ENCODE data around the gene SPAG5. TPM values are rescaled to one million over a fixed set of nuclear protein-coding genes. Genes with fewer than 3 reads are reported as not detected.

SPAG5 gene
- total RNA-seq, 1 donor from 2014 or later = 15.8 TPM

DNA sequence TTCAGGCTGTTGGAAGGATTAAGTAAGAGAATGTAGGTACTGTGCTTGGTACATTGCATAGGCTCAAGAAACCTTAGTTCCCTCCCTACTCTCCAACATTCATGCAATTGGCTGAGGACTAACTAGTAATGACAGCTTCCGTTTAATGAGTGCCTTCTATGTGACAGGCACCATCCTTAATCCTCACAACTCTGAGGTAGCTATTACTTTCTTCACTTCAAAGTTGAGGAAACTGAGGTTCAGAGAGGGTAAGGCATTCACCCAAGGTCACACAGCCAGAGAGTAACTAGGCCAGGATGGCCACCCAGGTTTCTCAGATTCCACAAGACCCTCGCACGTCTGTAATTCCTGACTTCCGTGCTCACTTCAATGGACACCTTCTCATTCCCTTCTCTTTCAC, 68.6 kb downstream of the SPAG5 start:
- POLR2A ChIA-PET = no interaction called here
- Mint-ChIP-seq H3K36me3 (ENCODE audit: low read depth) (no peaks in the 10 kb centered on the region), H3K27me3 (no peaks in the 10 kb centered on the region), H3K4me3 (no peak overlapping the region), H3K27ac (no peak overlapping the region), H3K9me3 (no peaks in the 10 kb centered on the region), H3K4me1 (no peaks in the 10 kb centered on the region)
- CTCF ChIA-PET = no interaction called here
- intact Hi-C loops (cut with micrococcal nuclease) = no loop called here
- DNase-seq = no peak
- ATAC-seq (ENCODE audit: low read depth) = no peak
- TF ChIP-seq, protein P1, sequence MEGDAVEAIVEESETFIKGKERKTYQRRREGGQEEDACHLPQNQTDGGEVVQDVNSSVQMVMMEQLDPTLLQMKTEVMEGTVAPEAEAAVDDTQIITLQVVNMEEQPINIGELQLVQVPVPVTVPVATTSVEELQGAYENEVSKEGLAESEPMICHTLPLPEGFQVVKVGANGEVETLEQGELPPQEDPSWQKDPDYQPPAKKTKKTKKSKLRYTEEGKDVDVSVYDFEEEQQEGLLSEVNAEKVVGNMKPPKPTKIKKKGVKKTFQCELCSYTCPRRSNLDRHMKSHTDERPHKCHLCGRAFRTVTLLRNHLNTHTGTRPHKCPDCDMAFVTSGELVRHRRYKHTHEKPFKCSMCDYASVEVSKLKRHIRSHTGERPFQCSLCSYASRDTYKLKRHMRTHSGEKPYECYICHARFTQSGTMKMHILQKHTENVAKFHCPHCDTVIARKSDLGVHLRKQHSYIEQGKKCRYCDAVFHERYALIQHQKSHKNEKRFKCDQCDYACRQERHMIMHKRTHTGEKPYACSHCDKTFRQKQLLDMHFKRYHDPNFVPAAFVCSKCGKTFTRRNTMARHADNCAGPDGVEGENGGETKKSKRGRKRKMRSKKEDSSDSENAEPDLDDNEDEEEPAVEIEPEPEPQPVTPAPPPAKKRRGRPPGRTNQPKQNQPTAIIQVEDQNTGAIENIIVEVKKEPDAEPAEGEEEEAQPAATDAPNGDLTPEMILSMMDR (IDR thresholded peaks at IDR 0.05) = no peak

DNA sequence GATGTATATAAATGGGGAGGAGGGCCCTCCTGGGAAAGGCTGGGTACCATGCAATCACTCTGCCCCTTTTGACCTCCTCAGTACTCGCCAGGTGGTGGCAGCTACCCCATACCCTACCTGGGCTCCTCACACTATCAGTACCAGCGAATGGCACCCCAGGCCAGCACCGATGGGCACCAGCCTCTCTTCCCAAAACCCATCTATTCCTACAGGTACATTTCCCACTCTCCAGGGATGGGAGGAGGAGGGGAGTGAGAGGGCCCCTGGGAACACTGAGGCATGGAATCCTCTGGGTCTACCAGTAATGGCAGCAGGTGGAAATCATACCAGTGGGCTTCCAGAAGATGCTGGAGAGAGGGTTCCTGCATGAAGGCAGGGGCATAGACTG, 69.8 kb downstream of the SPAG5 start:
- Mint-ChIP-seq H3K27ac (no peak overlapping the region), H3K4me3 (no peak overlapping the region), H3K4me1 (no peaks in the 10 kb centered on the region), H3K27me3 (no peaks in the 10 kb centered on the region), H3K36me3 (ENCODE audit: low read depth) (no peaks in the 10 kb centered on the region), H3K9me3 (no peaks in the 10 kb centered on the region)
- ChIA-PET CTCF (no interaction called here), POLR2A (no interaction called here)
- DNase-seq = no peak
- intact Hi-C loops (cut with micrococcal nuclease) = no loop called here
- TF ChIP-seq, protein P1 (IDR thresholded peaks at IDR 0.05) = no peak
- no peak for ATAC-seq (ENCODE audit: low read depth)

DNA sequence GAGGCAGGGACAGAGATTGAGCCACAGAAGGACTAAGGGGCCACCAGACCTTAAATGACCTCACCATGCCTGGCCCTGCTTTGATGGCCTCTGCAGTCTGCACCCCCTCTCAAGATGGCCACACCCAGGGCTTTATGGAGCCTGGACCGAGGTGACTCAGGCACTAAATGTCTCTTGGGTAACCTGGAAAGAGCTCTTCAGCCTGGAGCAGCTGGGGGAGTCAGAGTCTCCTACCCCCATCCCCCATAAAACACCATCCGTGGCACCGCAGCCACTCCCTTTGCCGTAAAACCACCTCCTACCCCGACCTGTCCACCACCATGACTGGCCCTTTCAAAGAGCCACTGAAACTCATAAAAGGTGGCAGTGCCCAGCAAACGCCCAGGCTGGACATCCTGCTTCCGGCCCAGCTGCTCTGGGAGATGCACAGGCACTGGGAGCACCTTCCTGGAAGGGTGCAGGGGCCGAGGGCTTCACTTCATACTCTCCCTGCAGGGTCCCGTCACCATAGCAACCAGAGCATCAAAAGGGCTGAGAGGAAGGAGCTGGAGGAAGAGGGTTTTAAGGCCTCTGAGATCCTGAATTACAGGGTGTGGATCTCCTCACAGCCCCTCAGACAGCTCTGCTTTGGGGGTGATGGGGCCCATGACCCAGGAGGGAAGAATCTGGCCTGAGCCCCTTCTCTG, 70.4 kb downstream of the SPAG5 start:
- H3K36me3 Mint-ChIP-seq (ENCODE audit: low read depth) = no peaks in the 10 kb centered on the region
- TF ChIP-seq, protein P1 (IDR thresholded peaks at IDR 0.05) = no peak
- no peak for DNase-seq
- no peaks in the 10 kb centered on the region for H3K9me3 Mint-ChIP-seq
- no peak overlapping the region for H3K27ac Mint-ChIP-seq
- H3K4me3 Mint-ChIP-seq = no peak overlapping the region
- POLR2A ChIA-PET = no interaction called here
- ATAC-seq (ENCODE audit: low read depth) = no peak
- intact Hi-C loops (cut with micrococcal nuclease) = no loop called here
- CTCF ChIA-PET = no interaction called here
- H3K27me3 Mint-ChIP-seq = no peaks in the 10 kb centered on the region
- H3K4me1 Mint-ChIP-seq = no peaks in the 10 kb centered on the region

DNA sequence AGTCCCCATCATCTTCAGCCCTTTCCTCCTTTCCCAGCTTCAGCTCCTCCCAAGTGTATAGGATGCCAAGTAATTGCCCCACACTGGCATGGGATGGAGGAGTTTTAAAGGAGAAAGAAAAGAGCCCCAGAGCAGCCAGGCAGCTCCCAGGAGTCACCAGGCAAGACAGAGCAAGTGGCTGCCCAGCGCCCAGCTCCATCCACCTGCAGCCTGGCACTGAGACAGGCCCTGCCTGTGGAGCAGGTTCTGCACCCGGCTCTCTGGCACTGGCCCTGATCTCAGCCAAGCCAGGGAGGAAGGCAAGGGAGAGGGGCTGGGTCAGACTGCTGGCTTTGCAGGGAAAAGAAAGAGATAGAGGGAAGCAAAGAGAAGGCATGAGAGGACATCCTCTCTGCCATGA, 71.0 kb downstream of the SPAG5 start:
- ChIA-PET POLR2A (no interaction called here), CTCF (no interaction called here)
- intact Hi-C loops (cut with micrococcal nuclease) = no loop called here
- no peak overlapping the region for H3K27ac Mint-ChIP-seq
- TF ChIP-seq, protein P1 (IDR thresholded peaks at IDR 0.05) = no peak
- no peaks in the 10 kb centered on the region for H3K4me1 Mint-ChIP-seq
- H3K9me3 Mint-ChIP-seq = no peaks in the 10 kb centered on the region
- no peak overlapping the region for H3K4me3 Mint-ChIP-seq
- H3K27me3 Mint-ChIP-seq = no peaks in the 10 kb centered on the region
- DNase-seq (no peak), ATAC-seq (ENCODE audit: low read depth) (no peak)
- no peaks in the 10 kb centered on the region for H3K36me3 Mint-ChIP-seq (ENCODE audit: low read depth)

Other genes starting within 250 kb of the SPAG5 start
- 60.5 and 65.2 TPM in 2 replicates for gene POLDIP2, start 241.5 kb downstream of the SPAG5 start, total RNA-seq
- not detected in 2 replicates for gene SEBOX, start 233.8 kb downstream of the SPAG5 start, total RNA-seq
- 0.18 TPM in 1 of 2 replicates, not detected in the other for gene VTN, start 228.7 kb downstream of the SPAG5 start, total RNA-seq
- gene SARM1, start 227.3 kb downstream of the SPAG5 start, total RNA-seq = 15.0 and 19.9 TPM in 2 replicates
- gene SLC46A1, start 192.8 kb downstream of the SPAG5 start, total RNA-seq = 1.5 and 2.1 TPM in 2 replicates
- not detected in 2 replicates for gene SLC13A2, start 125.4 kb downstream of the SPAG5 start, total RNA-seq
- gene FOXN1, start 92.7 kb downstream of the SPAG5 start, total RNA-seq = not detected in 2 replicates
- gene UNC119, start 46.4 kb downstream of the SPAG5 start, total RNA-seq = 426 and 437 TPM in 2 replicates
- gene PIGS, start 27.5 kb downstream of the SPAG5 start, total RNA-seq = 86.4 and 92.2 TPM in 2 replicates
- gene ALDOC, start 22.1 kb downstream of the SPAG5 start, total RNA-seq = 73.4 and 75.0 TPM in 2 replicates
- 21.0 and 26.8 TPM in 2 replicates for gene RSKR, start 15.2 kb upstream of the SPAG5 start, total RNA-seq
- 162 and 182 TPM in 2 replicates for gene BLTP2, start 46.1 kb upstream of the SPAG5 start, total RNA-seq
- gene SDF2, start 62.9 kb upstream of the SPAG5 start, total RNA-seq = 36.1 and 47.7 TPM in 2 replicates
- 77.1 and 92.4 TPM in 2 replicates for gene SUPT6H, start 63.2 kb upstream of the SPAG5 start, total RNA-seq
- gene PROCA1, start 112.9 kb upstream of the SPAG5 start, total RNA-seq = 9.1 and 11.0 TPM in 2 replicates
- gene RAB34, start 118.8 kb upstream of the SPAG5 start, total RNA-seq = 21.3 and 23.9 TPM in 2 replicates
- 3,189 and 3,657 TPM in 2 replicates for gene RPL23A, start 121.0 kb upstream of the SPAG5 start, total RNA-seq
- 40.7 and 41.0 TPM in 2 replicates for gene TLCD1, start 127.2 kb upstream of the SPAG5 start, total RNA-seq
- 24.8 and 29.7 TPM in 2 replicates for gene NEK8, start 129.8 kb upstream of the SPAG5 start, total RNA-seq
- gene TRAF4, start 145.0 kb upstream of the SPAG5 start, total RNA-seq = 754 and 903 TPM in 2 replicates
- 15.6 and 16.0 TPM in 2 replicates for gene FAM222B, start 243.8 kb upstream of the SPAG5 start, total RNA-seq

Measured in activated B cell treated with CpG ODN at 0.5 μM for 24 hours (primary cell).